Activated CD4-positive, alpha-beta T cell treated with anti-CD3 and anti-CD28 coated beads for 48 hours (primary cell): ENCODE results near the gene STRADB.
"Not testable (repeated sequence)": the region's sequence is repeated elsewhere in the genome, so short reads cannot be mapped to it uniquely, and the experiment has no call there.

ENCODE experiments used
- DNase-seq: peaks from one replicate; pipeline ENCODE4 v3.0.0-alpha.2; 2020

STRADB gene

DNA sequence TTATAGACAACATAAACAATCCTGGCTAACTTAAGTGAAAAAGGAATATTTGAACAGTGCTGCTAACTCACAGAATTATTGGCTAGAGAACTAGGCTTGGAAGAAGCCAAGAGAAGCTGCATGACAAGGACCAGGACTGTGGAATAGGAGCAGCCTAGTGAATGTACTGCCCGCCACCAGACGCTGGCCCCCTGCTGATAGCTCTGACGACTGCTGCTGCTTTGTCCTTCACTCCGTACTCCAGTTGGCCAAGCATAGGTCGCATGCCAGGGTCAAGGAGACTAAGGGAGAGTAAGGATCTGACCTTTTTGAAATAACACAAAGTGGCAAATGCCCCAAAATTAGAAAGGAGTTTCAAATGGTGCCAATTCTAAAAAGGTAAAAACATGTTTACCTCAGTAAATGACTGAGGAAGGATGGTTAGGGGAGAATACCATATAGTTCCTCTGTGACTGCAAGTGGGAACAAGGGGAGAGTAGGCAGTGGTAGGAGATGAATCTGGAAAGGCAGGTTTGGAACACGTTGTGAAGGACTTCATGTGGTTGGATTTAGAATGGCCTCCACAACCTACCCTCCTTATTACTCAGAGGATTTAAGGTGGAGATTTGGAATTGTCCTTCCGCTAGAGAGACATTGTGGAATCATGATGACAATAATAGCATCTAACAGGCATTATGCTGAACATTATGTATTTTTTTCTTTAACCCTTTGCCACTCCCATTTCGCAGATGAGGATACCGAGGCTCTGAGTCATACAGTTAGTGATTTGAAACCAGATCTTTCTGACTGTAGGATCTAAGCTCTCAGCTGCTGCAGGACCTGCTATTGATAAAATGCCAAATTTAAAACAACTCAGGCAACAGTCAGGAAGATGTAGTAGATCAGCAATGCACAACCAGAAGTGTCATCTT, 19.5 kb downstream of the STRADB start:
- DNase-seq: no peak

DNA sequence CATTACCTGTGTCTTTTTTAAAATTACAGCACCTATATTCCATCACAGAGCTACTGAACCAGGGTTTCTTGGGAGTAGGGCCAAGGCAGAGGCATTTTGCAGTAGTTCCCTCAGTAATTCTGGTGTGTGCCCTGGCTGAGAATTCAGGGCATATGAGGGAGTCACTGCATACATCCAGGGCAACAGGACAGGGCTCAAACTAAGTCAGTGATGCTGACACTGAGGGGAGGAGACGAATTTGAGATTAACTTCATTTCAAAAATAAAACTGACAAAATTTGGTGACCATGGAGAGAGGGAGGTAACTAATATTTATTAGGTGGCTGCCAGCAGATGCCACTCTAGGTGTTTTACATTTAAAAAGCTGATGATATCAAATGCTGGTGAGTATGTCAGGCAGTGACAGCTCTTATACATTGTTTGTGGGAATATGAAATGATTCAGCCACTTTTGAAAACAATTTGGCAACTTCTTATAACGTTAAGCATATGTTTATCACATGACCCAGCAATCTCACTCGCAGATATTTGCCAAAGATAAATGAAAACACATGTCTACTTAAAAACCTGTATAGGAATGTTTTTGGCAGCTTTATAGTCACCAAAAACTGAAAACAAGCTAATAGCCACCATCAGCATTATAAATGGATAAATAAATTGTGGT, 20.3 kb downstream of the STRADB start:
- DNase-seq: no peak

DNA sequence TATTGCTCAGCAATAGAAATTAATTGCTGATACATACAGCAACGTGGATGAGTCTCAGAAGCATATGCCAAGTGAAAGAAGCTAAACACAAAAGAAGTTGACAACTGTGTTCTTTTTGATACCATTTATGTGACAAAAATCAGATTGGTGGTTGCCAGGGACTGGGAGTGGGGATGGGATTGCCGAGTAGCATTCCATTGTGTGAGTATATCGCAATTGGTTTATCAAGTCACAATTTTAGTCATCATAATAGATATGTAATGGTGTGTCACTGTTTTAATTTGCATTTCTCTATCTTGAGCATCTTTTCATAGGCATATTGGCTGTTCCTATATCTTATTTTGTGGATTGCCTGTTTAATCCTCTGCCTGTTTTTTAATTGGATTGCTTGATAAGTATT, 20.9 kb downstream of the STRADB start:
- DNase-seq: no peak

DNA sequence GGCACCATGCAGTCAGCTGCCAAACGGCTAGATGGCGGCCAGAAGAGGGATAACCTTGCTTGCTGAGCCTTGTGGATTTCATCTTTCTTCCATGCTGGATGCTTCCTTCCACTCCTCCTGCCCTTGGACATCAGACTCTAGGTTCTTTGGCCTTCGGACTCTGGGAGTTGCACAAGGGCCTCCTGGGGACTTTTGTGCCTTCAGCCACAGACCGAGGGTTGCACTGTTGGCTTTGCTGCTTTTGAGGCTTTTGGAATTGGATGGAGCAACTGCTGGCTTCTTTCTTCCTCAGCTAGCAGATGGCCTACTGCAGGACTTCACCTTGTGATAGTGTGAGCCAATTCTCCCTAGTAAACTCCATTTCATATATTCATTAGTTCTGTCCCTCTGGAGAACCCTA, 31.0 kb downstream of the STRADB start:
- DNase-seq: no peak

DNA sequence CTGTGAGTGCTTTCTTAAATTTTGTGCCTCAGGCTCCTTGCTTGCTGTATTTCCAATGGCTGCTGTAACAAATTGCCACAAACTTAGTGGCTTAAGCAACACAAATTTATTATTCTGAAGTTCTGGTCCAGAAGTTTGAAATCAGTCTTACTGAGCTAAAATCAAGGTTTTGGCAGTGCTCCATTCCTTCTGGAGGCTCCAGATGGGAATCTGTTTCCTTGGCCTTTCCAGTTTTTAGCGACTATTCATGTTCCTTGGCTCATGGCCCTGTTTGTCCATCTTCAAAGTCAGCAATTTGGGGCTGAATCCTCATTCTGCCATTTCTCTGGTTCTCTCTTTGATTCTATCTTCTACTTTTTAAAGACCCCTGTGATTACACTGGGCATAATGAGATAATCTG, 31.8 kb downstream of the STRADB start:
- no peak for DNase-seq

DNA sequence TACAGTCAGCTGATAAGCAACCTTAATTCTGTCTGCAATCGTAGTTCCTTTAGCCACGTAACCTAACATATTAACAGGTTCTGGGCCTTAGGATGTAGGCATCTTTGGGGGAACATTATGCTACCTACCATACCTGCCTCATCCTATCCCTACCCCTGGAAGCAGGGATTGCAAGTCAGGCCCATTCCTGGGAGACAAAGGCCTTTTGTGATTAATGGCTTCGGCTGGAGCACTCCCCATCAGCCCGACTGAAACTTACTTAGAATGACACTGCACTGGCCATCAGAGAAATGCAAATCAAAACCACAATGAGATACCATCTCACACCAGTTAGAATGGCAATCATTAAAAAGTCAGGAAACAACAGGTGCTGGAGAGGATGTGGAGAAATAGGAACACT, 32.2 kb downstream of the STRADB start:
- DNase-seq: not testable (repeated sequence)

DNA sequence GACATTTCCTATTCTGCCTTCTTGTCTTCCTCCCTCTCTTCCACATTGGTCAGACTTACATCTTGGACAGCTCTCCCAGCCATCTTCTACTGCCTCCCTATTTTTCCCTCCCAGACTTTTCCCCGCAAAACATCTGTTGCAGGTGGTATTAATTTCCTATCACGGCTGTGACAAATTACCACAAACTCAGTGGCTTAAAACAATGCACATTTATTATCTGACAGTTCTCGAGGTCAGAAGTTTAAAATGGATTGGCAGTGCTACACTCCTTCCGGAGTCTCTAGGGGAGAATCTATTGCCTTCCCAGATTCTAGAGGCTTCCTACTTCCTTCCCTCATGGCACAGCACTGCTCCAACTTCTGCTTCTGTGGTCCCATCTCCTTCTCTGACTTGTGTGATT, 33.3 kb downstream of the STRADB start:
- no peak for DNase-seq

DNA sequence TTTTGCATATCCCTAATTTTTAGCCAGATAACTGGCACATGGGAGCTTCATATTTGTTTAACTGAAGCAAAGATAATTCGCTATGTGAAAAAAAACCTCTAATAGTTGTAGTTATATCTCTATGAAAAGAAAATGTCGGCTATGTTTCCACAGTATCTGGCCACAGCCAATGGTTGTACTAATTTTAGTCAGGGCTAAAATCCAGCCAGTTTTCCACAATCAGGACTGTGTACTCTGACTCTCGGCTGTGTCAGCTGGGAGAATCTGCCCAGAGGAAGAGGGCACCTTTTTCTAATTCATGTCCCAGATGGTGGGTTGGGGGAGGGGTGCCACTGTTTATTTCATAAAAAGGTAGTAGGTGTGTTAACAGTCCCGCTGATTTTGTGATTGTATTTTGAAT, 38.8 kb downstream of the STRADB start:
- no peak for DNase-seq

DNA sequence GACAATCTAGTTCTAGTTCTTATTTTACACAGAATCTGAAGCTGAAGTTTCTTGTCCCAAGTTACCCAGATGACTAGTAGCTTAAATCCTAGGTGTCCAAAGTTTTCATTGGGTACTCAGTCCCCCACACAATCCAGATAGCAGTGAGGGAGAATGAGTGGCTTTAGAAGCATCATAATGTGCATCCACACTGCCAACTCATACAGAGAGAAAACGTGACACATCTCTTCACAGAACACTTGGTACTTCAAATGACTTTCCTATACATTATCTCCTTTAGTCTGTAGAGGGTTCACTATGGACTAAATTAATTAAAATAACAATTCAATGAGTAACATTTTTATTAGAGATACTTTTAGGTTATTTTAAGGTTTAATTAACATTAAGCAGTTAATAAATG, 45.2 kb downstream of the STRADB start:
- DNase-seq: no peak

DNA sequence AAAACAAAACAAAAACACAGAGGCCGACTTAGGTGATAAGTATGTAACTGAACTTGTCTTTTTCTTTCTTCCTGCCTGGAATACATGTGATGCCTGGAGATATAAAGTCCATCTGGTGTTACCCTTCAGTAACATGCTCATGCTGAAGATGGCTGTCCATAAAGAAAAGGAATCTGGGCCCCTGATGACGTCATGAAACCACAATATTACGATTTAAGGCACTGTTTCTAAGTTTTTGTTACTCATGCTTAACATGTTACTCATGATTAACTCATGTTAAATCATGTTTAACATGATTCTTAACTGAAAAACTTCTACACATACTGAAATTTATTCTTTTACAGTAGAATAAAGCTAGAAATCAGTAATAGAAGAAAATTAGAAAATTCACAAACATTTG, 49.0 kb downstream of the STRADB start:
- peak; percentile 8 for DNase-seq

DNA sequence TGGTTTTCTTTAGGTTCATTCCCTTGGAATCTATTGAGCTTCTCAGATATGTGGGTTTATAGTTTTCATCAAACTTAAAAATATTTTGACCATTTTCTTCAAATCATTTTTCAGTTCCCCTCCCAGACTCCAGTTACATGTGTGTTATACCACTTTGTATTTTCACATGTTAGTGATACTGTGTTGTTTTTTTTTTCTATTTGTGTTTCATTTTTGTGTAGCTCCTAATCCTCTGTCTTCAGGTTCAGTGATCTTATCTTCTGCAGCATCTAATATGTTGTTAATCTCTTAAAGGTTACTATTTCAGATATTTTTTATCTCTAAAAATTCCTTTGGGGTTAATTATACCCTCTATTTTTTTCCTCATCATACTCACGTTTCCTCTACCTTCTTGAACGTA, 51.2 kb downstream of the STRADB start:
- no peak for DNase-seq

DNA sequence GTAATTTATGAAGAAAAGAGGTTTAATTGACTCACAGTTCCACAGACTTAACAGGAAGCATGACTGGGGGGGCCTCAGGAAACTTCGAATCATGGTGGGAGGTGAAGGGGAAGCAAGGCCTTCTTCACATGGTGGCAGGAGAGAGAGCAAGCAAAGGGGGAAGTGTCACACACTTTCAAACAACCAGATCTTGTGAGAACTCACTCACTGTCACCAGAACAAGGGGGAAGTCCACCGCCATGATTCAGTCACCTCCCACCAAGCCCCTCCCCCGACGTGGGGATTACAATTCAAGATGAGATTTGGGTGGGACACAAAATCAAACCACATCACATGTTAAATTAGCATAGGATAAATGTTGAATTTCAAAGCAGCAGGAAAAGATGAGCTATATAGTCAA, 56.2 kb downstream of the STRADB start:
- DNase-seq: peak; percentile 41

DNA sequence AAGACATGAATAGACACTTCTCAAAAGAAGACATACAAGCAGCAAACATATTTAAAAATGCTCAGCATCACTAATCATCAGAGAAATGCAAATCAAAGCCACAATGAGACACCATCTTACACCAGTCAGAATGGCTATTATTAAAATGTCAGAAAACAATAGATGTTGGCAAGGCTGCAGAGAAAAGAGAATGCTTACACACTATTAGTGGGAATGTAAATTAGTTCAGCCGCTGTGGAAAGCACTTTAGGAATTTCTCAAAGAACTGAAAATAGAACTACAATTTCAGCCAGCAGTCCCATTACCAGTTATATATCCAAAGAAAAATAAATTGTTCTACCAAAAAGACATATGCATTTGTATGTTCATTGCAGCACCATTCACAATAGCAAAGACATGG, 61.7 kb downstream of the STRADB start:
- DNase-seq: no peak

DNA sequence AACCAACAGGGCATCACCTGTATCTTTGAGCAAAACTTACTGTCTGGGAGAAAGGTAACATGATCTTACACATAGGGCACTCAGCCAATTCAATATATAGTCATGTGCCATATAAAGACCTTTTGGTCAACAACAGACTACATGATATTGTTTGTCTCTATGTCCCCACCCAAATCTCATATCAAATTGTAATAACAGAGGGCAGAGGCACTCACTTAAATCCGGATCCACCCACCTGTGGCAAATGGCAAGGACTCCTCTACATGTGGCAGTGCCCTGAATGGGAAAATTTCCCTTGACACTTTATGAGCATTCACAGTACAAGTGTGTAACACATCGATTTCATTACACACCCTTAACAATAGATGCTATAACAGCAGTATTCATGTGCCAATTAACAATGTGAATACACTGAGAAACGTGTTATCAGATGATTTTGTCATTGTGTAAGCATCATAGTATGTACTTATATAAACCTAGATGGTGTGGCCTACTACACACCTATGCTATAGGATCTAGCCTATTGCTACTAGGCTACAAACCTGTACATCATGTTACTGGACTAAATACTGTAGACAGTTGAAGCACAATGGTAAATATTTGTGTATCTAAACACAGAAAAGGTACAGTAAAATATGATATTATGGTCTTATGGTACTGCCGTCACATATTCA, 64.2 kb downstream of the STRADB start:
- DNase-seq: no peak

DNA sequence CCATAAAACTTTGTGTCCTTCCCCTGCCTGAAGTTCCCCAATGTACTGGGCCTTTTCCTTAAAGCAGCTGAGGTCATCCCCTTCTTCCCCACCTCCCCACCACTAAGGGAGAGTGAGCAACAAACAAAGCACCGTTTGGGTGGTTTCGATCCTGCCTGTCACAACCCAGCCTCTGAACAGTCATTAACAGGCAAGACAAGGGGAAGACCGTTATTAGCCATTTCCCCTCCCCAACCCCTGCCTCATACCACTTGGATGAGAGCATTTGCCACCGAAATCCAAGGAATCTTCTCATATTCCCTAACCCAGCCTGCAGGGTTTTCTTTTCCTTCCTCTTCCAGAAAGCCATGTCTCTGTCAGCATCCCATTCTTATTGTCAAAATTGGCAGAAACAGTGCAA, 65.6 kb downstream of the STRADB start:
- no peak for DNase-seq

DNA sequence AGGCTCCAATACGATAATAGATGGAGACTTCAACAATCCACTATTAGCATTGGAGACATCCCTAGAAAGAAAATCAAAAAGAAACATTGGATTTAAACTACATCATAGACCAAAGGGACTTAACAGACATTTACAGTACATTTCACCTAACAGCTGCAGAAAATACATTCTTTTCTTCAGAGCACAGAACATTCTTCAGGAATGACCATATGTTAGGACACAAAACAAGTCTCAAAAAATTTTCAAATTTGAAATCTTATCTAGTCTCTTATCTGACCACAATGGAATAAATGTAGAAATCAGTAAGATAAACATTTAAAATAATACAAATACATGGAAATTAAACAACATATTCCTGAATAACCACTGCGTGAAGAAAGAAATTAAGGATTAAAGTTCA, 68.7 kb downstream of the STRADB start:
- DNase-seq: no peak

DNA sequence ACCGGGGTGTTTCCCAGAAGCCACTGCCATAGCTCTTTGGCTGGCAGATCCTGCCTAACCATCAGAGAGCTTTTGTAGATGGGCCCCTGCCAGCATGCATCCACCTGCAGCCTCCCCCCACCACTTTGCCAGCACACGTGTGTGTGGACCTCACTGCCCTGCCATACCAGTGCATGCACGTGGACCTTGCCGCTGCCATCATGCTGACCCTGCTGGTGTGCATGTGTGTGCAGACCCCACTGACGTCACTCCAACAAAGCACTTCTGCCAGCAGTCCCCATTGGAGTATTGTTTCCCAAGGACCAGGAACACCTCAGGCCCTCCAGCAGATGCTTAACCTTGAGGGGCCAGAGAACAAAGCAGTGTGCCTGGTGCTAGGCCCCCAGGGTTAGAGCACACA, 71.4 kb downstream of the STRADB start:
- DNase-seq: no peak

DNA sequence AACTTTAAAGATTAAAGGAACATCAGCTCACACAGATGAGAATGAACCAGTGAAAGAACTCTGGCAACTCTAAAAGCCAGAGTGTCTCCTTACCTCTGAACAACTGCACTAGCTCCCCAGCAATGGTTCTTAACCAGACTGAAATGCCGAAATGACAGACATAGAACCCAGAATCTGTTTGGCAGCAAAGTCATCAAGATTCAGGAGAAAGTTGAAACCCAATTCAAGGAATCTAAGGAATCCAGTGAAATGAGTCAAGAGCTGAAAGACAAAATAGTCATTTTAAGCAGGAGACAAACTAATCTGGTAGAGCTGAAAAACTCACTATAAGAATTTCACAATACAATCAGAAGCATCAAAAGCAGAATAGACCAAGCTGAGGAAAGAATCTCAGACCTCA, 72.0 kb downstream of the STRADB start:
- no peak for DNase-seq
